HG03064 (cell line): ENCODE results near the gene DDX25.

ENCODE experiments used
- ATAC-seq: cut with Tn5 transposase; IDR thresholded peaks from one replicate; pipeline ENCODE4 v1.9.1; 2021; ENCODE audit warnings: low read depth; ENCODE audit not compliant: unreplicated experiment

DDX25 gene

DNA sequence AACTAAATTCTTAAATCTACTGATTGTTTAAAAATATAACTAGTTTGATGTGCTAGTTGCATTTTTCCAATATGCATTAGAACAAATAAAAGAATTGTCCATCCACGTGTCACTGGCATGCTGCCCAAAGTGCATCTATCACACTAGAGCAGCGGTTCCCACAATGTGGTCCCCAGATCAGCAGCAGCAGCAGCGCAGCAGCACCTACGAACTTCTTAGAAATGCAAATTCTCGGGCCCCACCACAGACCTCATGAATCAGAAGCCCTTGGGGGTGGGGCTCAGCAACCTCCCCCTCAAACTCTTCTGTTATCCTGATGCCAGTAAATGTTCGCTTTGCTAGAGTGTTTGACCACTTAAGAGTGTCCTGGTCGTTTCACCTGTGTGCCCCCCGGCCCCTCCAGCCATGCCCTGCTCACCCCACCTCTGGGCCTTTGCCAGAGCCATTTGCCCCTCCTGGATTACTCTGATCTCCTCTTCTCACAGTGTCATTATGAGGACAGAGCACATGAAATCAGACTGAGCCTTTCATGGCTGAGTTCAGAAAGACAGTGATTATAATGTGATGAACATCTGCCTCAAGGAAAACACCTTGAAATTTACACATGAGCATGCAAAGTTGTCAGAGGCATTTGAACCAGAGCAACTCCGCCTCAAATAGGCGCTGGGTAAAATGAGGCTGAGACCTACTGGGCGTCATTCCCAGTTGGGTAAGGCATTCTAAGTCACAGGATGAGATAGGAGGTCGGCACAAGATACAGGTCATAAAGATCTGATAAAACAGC is 28.9 kb downstream of the DDX25 start:
- ATAC-seq = no peak

DNA sequence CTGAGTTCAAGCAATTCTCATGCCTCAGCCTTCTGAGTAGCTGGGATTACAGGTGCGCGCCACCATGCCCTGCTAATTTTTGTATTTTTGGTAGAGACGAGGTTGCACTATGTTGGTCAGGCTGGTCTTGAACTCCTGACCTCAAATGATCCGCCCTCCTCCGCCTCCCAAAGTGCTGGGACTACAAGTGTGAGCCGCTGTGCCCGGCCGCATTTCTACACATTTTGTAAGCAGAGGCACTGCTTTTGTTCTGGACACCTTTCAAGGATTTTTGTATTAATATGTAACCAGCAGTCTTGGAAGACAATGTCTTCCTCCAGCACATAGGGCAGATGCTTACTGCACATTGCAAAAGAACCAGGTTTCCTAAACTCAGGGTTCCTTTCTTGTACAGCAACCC is 30.2 kb downstream of the DDX25 start:
- no peak for ATAC-seq

DNA sequence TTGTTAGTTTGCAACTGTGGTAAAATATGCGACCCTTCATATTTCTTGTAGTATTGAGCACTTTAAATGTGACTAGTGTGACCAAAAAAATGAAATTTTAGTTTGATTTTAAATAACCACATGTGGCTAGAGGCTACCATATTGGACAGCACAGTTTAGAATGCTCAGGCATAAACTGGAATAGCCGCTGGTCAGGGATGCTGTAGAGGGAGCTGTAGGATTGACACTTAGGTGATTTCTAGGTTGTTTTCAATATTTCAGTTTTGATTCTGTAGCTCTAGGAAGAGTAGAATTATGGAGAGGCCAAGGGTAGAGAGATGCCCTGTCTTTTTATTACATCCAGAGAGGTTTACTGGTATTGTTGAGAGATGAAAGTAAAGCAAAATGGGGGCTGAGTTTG is 30.7 kb downstream of the DDX25 start:
- ATAC-seq = no peak

DNA sequence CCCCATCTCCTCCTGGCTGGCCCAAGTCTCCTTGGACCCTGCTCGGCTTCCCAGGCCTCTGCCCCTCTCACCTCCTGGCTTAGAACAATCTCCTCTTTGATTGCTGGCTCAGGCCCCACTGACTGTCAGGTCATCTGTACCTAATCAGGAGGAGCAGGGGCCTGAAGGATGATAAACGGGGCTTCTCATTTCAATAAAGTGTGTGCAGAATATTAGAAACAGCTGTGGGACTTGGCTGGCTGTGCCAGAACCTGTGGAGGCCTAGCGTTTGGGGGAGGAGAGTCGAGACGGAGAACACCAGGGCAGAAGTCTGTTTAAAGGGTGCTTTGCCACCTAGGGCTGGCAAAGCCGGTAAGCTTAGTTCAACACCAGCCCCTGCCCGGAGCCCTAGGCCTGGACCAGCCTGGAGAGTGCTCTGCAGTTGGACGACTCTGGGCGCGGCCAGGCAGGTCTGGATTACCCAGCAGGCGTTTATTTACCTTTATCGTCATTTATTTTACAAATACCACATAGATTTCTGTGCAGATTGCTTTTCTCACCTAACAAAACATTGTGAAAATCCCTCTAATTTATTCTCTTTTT is 31.4 kb downstream of the DDX25 start:
- ATAC-seq = no peak

DNA sequence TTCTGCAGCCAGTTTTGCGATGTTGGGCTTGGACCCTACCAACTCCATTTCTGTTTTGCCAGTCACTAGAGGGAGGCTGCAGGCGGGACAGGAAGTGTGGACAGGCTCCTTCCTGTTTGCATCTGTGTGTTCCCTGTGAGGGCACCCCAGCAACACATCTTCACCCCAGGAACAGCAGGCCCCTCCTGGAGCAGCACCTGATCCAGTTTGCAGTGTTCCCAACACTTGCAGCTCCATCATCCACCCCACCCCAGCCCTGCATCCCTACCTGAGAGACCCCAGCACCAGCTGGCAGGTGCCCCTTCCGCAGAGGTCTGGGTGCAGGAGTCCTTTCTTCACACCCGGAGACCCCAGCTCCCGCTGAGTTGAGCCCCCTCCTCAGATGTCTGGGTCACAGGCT is 34.1 kb downstream of the DDX25 start:
- ATAC-seq = no peak

DNA sequence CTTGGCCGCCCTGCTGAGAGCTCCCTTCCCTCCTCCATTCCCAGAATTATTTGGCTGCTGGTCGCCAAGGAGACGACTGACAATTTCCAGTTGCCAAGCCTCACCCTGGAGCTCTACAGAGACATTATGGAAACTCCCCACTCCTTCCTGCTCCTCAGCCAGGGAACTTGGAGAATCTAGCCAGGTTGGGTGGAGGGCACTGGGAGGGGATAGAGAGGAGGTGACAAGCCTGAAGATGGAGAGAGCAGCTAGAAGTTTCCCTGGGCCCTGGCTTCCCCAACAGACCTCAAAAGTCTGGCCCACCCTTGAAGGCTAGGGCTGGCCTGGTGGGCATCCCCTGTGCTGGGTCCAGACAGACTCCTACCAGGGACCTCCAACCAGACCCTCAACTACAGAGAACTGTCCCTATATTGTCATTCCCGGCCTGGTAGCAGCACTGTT is 34.8 kb downstream of the DDX25 start:
- no peak for ATAC-seq

DNA sequence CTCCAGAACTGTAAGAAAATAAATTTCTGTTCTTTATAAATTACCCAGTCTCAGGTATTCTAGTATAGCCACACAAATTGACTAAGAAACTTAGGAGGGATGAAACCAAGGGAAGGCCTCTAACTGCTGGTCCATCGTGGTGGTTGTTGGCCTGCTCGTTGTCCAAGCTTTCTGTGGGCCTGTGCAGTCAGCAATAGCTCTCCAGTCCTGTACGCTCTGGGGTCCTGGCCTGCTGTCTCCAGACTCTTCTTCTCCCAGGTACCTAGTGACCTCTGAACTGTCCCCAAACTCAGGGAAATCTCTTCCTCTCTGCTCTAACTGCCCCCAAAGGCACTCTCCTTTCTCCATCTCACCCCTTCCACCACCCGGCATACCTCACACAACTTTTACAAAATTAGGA is 35.8 kb downstream of the DDX25 start:
- ATAC-seq = no peak

DNA sequence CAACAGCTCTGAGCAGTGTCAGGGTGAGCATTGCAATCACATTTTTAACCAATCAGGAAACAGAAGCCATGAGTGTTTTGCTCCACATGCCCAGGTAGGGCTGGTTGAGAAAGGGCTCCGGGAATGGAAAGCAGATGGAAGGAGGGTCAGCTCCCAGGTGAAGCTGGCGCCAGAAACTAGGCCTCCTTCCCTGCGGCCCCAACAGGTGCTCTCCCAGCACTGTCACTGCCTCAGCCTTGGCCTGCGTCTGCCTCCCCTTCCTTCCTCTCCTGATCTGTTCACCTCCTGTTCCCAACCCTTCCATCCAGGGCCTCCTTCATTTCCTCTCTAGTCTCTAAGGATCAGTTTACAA is 36.9 kb downstream of the DDX25 start:
- no peak for ATAC-seq

DNA sequence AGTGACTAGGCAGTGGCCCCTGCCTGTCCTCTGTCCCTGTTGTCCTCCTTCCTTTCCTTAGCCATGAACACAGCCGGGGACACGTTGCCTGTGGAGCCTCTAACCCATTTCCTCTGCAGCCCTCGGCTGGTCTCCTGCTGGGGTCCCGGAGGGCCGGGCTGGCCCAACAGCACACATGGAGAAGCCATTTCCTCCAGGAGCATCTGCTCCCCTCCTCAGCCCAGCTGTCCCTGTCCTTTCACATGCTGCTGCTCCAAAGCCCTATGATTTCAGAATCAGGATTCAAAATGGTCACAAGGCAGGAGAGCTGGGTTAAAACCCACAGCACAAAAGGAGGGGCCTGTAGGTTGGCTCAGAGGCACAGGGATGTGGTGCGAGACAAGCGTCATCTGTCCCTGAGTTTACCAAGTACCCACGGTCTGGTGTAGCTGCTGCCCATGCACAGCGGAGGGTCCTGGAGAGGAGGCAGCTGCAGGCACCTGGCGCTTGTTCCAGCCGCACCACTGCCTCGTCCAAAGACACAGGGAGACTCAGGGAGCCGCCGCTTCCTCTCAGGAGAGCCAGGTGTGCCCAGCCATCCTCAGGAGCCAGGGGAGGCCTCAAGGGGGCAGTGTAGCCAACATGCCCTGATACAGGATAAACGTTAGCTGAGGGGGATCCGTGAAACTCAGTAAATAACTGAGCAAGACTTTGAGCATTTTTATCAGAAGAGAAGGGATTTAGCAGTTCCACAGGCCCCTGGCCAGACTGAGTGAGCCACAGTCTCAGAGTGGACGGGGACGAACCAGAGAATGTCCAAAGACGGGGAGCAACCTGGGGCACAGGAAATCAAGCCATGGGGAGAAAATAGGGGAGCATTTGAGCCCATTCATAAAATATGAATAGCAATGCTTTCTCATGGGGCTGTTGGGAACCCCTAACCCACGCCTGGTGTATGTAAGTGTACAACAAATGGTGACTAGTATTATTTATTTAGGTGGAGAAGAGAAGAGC is 37.6 kb downstream of the DDX25 start:
- ATAC-seq = no peak

DNA sequence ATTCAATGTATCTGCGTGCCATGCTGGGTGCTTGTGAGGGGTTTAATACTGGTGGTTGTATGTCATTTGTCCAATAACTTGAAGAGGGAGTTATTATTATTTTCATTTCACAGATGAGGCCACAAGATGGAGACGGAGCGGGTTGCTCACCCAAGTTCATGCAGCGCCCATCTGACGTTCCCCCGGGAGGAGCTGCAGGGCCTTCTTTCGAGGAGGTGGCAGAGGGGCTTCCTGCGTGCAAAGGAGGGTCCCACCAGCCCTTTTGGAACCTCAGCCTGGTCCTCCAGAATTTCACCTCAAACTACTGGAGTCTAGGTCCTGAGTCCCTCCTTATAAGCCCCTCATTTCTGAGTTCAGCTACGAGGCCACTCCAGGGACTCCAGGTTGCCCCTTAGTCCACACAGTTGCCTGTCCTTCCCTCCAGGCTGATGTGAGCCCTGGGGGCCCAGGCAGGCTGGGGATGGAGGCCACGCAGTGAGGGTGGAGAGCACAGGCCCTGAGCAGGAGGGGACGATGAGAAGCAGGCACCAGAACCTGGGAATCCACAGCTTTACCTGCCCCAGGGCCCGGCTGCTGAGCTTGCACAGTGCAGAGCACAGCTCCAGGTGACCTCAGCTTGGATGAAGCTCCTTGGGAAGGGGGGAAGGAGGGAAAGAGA is 38.6 kb downstream of the DDX25 start:
- no peak for ATAC-seq

DNA sequence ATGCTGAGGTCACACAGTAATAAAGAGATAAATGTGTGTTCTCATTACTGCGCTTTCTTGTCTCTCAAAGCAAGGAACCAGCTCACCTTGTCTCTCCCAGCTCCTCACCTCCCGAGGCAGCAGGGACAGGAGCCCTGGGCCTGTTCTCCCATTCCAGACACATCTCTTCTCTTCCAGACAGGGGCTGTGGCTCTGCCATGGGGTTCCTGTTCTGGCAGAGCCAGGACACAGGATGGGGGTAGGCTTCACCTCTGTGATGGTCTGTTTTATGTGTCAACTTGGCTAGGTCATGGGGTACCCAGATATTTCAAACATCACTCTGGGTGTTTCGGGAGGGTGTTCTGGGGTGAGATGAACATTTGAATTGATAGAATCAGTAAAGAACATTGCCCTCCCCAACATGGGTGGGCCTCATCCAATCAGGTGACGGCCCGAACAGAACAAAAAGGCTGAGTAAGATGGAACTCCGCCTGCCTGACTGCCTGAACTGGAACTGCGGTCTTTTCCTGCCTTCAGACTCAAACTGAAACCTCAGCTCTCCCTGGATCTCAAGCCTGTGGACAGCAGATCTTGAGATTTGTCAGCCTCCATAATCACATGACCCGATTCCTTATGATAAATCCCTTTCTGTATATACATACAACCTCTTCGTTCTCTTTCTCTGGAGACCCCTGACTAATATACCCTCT is 39.5 kb downstream of the DDX25 start:
- ATAC-seq = no peak

DNA sequence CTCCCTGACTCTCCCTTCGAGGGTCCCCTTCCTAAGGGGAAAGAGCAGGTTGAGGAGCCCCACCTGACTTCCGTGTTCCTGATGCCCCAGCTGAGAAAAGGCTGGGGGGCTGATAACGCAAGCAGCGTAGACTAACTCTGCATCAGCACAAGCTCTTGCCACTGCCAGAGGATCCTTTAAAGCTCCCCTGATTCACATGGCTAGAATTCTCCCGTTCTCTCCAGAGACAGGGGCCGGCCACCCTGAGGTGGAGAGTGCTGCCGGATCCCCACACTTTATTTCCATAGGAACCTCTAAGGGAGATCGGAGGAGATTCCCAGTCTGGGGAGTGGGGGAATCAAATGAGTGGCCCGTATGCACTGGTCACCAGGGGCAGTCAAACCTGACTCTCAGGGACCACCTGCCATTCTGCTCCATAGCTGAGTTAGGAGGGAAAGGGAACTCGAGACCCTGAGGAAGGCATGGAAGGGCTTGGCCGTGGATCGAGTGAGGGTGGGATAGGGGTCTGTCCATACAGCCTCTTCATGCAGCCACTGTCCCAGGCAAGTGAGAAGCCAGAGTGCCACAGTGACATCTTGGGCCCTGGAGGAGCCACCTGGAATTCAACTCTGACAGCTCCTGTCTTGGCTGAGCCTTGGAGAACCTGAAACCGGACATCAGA is 40.2 kb downstream of the DDX25 start:
- no peak for ATAC-seq

DNA sequence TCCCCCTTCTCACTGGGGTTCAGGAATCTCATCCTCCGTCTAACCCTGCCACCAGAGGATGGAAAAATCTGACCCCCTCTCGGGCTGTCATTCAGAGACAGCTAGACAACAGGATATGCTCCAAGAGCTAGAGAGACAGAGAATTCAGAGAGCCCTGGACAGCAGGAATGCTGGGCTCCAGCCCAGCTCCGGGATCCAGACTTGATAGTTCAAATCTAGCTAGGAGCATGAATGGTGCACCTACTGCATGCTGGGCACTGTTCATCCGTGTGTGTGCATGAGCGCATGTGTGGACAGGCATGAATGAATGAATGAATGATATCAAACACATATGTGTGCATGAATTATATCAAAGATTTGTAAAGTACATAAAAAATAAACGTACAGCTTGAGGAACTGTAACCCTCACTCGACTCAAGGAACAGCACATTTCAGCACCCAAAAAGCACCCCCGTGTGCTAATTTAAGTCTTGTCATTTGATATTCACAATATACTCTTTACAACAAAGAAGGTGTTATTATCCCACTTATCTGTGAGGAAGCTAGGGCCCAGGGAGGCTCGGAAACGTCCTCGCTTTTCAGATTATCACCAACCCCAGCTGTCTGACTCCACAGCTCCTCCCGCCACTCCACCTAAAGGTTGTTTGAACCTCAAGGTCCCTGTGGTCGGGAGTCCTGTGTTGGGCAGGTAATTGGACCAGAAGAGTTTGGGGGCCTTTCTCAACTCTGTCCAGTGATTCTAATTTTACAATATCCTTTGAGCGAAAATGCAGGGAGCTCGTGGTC is 40.9 kb downstream of the DDX25 start:
- ATAC-seq = no peak

DNA sequence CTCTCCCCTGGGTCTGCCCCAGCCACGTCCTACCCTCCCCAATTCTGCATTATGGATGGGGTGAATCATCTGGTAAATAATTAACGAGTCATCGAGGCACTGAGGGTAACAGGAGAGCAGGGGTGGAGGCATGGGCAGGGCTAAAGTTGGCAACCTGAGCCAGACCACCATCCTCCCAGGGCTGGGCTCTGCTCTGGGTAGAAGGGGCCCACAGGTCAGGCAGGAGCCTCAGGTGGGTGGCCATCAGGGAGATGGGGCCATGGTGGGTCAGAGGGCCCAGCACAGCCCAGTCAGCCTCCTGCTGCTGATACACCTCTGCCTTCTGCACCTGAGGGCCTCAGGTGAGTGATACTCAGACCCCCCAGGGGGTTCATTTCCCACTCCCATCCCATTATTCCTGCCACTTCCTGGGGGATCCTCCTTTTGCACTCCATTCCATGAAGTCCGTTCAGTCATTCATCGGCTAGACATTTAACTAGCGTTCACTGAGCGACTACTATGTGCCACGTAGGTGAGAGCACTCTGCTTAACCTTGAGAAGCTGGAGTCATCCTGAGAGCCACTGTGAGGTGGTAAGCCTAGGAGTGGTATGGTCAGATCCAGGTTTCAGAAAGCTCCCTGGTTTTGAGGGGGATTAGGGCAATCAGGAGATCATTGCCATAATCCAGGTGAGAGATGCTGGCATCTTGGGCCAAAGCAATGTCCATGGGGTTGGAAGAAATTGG is 41.7 kb downstream of the DDX25 start, which contains the start of gene VSIG10L2:
TSS of gene VSIG10L2 (plus strand) at position 248 of the 724 bp plus-strand sequence. CDS start at position 260, 12 bp downstream.
- ATAC-seq = no peak

DNA sequence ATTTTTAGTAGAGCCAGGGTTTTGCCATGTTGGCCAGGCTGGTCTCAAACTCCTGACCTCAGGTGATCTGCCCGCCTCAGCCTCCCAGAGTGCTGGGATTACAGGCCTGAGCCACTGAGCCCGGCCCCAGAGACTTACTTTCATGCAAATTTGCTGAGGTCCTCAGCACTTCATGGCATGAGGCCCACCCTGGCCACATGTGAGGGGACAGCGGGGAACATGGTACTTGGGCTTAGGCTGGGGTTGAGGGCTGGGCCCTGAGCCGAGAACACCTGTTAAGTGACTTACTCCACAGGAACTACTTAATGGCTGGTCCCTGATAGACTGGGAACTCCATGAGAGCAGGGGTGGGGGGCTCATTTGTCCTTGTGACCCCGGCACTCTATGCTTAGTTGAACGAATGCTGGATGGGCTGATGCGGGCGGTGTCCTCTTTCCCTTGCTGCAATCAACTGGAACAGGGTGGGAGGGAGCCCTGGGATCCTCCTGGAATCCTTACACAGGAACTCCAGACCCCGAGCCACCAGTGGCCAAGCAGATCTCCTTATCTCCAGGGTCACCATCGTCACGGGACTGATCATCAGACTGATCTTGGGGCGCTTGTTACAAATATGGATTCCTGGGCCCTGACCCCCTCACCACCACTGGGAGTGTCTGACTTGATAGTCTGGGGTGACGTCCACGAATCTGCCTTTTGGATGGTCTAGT is 42.6 kb downstream of the DDX25 start:
- ATAC-seq = no peak

DNA sequence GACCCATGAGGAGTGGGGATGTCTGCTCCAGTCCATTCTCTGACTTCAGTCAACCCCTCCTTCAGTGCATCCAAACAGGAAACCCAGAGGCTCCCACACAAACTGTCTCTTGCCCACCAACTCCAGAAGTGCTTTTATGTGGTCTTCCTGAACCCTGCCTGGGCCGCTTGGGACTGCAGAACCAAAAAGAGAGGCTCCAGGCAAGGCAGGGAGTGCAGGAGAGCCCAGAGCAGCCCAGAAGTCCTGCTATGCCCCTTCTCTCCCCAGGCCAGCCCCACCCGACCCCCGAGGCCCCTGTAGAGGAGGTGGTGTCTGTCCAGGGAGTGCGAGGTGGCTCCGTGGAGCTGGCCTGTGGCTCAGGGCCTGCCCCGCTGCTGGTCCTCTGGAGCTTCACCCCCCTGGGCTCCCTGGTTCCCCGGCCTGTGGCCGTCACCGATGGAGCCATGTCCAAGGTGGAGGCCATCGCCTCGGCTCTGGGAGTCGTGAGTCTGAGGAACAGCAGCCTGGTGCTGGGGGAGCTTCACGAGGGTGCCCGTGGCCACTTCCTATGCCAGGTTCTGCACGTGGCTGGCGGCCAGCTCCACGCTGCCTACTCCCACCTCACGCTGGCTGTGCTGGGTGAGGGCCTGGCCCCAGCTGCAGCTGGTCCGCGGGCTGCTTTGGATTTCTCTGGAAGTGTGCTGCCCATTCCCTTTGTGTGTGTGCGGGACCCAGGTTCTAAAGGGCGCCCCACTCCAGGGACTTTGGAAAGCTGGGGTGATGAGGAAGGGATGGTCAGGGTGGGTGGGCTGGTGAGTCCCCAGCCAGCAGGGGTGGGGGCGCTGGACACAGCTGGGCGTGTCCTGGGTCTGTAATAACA is 43.3 kb downstream of the DDX25 start:
- ATAC-seq = no peak
